NCI-H2107 (cell line): ENCODE data around the gene USP48.
A peak's percentile ranks its signal among the peaks of the same experiment; 100 is the strongest.

Source experiments
- DNase-seq: peaks from one replicate; lab custom pipeline; 2025; lab: John Stamatoyannopoulos, UW

USP48 gene

GRCh38 chr1:21749109-21749508, 33.8 kb downstream of the USP48 start:
- no peak for DNase-seq

- no peak for DNase-seq
Measured at GRCh38 chr1:21743476-21743875, 39.5 kb downstream of the USP48 start.

- no peak for DNase-seq
Measured at GRCh38 chr1:21742578-21742977, 40.4 kb downstream of the USP48 start.

- no peak for DNase-seq
Measured at GRCh38 chr1:21741206-21741605, 41.7 kb downstream of the USP48 start.

- DNase-seq = no peak
Measured at GRCh38 chr1:21736876-21737275, 46.1 kb downstream of the USP48 start.

- DNase-seq = no peak
Measured at GRCh38 chr1:21736011-21736410, 46.9 kb downstream of the USP48 start.

GRCh38 chr1:21734526-21734925, 48.4 kb downstream of the USP48 start:
- no peak for DNase-seq

- DNase-seq = no peak
Measured at GRCh38 chr1:21732664-21733063, 50.3 kb downstream of the USP48 start.

GRCh38 chr1:21725748-21726392, 57.1 kb downstream of the USP48 start:
- DNase-seq = no peak

GRCh38 chr1:21724570-21724969, 58.4 kb downstream of the USP48 start:
- DNase-seq = no peak

- no peak for DNase-seq
Measured at GRCh38 chr1:21724098-21724497, 58.9 kb downstream of the USP48 start.

- no peak for DNase-seq
Measured at GRCh38 chr1:21721295-21721985, 61.5 kb downstream of the USP48 start.

GRCh38 chr1:21716169-21716568, 66.8 kb downstream of the USP48 start:
- no peak for DNase-seq

- DNase-seq = no peak
Measured at GRCh38 chr1:21707891-21708290, 75.1 kb downstream of the USP48 start.

- DNase-seq = no peak
Measured at GRCh38 chr1:21707086-21707840, 75.7 kb downstream of the USP48 start.

- peak; percentile 9 for DNase-seq
Measured at GRCh38 chr1:21706151-21706835, 76.7 kb downstream of the USP48 start.

GRCh38 chr1:21705303-21705980, 77.5 kb downstream of the USP48 start:
- no peak for DNase-seq

- no peak for DNase-seq
Measured at GRCh38 chr1:21704145-21704544, 78.8 kb downstream of the USP48 start.

GRCh38 chr1:21703318-21703963, 79.5 kb downstream of the USP48 start:
- no peak for DNase-seq

GRCh38 chr1:21702780-21703179, 80.2 kb downstream of the USP48 start:
- no peak for DNase-seq

- no peak for DNase-seq
Measured at GRCh38 chr1:21701401-21701800, 81.5 kb downstream of the USP48 start.
